ENCODE data around the gene NUBP1.
"Not testable (repeated sequence)": the region's sequence is repeated elsewhere in the genome, so short reads cannot be mapped to it uniquely, and the experiment has no call there.

NUBP1 gene

DNA sequence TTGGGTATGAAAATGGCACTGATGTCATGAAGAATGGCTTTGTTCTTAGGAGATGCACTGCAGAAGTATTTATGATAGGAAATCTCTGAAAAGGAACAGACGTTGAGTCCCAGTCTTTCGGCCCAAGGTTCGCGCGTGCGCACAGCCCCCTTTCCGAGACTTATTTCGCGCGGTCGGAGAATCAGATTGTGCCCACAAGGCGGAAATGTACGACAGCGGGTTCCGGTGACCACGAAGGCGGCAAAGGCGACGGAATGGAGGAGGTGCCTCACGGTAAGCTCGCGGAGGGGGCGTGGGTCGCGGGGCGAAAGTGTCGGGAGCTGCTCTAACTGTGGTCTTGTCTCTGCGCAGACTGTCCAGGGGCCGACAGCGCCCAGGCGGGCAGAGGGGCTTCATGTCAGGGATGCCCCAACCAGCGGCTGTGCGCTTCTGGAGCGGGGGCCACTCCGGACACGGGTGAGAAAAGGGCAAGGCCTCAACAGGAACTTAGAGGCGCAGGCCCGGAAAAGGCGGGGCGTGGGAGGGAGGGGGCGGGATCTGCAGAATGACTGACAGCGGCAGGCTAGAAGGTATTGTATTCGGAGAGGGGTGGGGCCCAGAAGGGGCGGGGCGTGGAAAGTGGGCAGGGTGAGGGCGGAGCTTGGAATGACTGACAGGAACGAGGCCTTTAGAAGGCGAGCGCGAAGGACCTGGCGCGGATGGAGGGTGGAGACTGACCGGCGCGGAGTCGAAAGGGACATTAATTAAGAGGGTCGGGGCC lies at the start of gene NUBP1:
NUBP1 (plus strand) TSS at position 233 of the 760 bp plus-strand sequence; CDS start at position 255, 22 bp downstream.
- DNase-seq (ENCODE audit: low read depth in 3 of 3) = peak; percentile 99 to 100 (median 100)

DNA sequence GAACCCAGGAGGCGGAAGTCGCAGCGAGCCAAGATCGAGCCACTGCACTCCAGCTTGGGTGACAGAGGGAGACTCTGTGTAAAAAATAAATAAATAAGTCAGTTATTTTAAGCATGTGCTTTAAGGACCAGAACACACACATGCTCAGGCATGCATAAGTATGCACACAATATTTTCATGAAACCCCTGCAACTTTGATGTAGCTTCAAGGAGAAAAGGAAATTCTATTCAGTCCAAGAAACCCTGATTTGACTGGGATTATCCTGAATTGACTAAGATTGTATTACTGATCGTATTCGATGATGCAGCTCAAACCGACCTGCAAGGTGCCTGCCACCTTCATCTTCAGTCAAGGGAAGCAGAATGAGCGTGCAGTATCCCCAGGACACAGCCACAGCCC lies 49.8 kb upstream of the NUBP1 start:
- no peak for DNase-seq (ENCODE audit: low read depth in 3 of 3)

DNA sequence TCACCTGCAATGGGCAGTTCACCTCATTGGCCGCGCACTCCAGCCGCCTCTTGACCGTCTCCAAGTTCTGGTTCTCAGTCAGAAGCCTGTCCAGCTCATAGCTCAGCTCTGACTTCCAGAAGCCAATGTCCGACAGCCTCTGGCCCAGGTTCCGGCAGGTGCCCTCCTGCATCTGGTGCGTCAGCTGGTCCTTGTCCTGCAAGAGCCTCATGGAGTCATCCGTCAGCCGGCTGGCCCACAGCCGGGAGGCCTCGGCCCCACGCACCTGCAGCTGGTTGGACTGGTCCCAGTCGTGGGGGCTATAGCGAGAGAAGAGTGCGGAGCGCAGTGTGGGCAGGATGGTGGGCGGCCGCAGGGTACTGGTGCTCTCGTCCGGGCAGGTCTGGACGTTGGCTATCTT lies 49.3 kb upstream of the NUBP1 start:
- no peak for DNase-seq (ENCODE audit: low read depth in 3 of 3)

GRCh38 chr16:10694830-10695229 lies 48.8 kb upstream of the NUBP1 start, which contains the start of gene TEKT5:
Gene TEKT5 (minus strand): TSS chr16:10694930. CDS start chr16:10694873, 57 bp downstream.
- no peak for DNase-seq (ENCODE audit: low read depth in 3 of 3)

DNA sequence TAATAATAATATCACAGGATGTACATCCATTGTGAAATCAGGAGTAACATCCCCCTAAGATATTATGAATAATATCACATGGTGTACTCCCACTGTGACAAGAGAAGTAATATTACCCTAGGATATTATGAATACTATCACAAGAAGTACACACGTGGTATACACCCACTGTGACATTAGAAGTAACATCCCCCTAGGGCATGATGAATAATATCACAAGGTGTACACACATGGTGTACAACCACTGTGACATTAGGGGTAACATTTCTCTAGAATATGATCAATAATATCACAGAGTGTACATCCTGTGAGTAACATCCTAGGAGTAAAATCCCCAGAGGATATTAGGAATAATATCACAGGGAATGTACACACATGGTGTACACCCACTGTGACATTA lies 43.9 kb upstream of the NUBP1 start:
- no peak for DNase-seq (ENCODE audit: low read depth in 3 of 3)

GRCh38 chr16:10708969-10709368 lies 34.7 kb upstream of the NUBP1 start:
- DNase-seq (ENCODE audit: low read depth in 3 of 3) = no peak

GRCh38 chr16:10728003-10728887 lies 15.4 kb upstream of the NUBP1 start:
- DNase-seq (ENCODE audit: low read depth in 3 of 3) = no peak

- DNase-seq (ENCODE audit: low read depth in 3 of 3) = no peak
These were observed 14.3 kb upstream of the NUBP1 start for GRCh38 chr16:10729104-10730048.

GRCh38 chr16:10731790-10732189 lies 11.9 kb upstream of the NUBP1 start:
- no peak for DNase-seq (ENCODE audit: low read depth in 3 of 3)

GRCh38 chr16:10737068-10737625 lies 6.5 kb upstream of the NUBP1 start:
- peak; percentile 49 to 52 (median 52) for DNase-seq (ENCODE audit: low read depth in 3 of 3)

GRCh38 chr16:10738231-10739077 lies 5.2 kb upstream of the NUBP1 start:
- DNase-seq (ENCODE audit: low read depth in 3 of 3) = peak; percentile 18 to 58 (median 19)

- no peak for DNase-seq (ENCODE audit: low read depth in 3 of 3)
These were observed 3.4 kb upstream of the NUBP1 start for GRCh38 chr16:10740000-10740844.

GRCh38 chr16:10740845-10741208 lies 2.8 kb upstream of the NUBP1 start:
- no peak for DNase-seq (ENCODE audit: low read depth in 3 of 3)

DNA sequence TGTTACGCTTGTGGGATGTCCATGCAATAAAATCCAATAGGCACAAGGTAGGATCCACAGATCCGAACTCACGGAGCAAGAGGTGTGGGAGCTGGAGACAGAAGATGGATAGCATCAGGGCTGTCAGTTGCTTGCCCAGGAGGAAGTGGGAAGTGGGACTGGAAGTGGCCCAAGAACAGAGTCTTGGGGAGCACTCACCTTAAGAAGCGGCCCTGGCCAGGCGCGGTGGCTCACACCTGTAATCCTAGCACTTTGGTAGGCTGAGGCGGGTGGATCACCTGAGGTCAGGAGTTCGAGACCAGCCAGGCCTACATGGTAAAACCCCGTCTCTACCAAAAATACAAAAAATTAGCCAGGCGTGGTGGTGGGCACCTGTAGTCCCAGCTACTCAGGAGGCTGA lies 2.4 kb upstream of the NUBP1 start:
- DNase-seq (ENCODE audit: low read depth in 3 of 3) = not testable (repeated sequence)

DNA sequence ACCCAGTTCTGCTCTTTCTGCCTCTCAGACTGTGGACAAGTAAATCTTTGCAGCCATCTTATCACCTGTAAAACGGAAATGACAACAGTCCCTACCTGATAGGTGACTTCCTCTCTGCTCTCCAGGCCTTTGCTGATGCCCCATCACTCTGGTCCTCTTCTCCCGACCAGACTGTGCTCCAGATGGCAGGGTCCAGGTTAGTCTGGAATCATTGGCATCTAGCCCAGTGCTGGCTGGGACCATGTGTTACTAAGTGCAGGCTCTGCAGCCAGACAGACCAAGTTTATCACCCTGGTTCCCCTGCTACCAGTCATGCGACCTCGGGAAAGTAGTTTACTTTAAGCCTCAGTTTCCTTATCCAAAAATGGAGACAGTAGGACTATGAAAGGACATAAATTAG lies 1.8 kb upstream of the NUBP1 start:
- DNase-seq (ENCODE audit: low read depth in 3 of 3) = no peak

- no peak for DNase-seq (ENCODE audit: low read depth in 3 of 3)
These were observed 424 bp upstream of the NUBP1 start for GRCh38 chr16:10743227-10743609.

GRCh38 chr16:10744370-10745030 lies 858 bp downstream of the NUBP1 start:
- no peak for DNase-seq (ENCODE audit: low read depth in 3 of 3)

DNA sequence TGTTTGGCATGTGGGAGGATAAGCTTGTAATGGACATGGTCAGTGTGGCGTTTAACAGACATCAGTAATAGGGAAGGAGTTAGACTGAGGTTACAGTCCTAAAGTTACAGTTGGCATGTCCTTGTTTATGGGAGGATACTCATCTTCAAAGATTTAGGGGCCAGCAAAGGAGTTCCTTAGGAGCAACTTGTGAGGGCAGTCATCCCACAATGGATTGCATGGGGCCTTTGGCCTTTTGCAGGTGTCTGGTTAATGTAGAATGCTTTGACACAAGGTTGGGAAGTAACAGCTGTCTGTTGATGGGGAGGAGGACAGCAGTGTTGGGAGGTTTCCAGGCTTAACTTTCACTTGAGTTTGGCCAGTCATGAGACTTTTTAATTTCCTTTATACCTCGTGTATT lies 2.2 kb downstream of the NUBP1 start:
- no peak for DNase-seq (ENCODE audit: low read depth in 3 of 3)

- no peak for DNase-seq (ENCODE audit: low read depth in 3 of 3)
These were observed 7.2 kb downstream of the NUBP1 start for GRCh38 chr16:10750793-10751192.
